Gastrocnemius medialis (tissue), 4 donors: ENCODE data around the gene ROBO4. TPM values are rescaled to one million over a fixed set of nuclear protein-coding genes. Genes with fewer than 3 reads are reported as not detected.

Experiments
- ATAC-seq, 2 donors: fragments of 150-250 bp; one replicate each; pipeline ENCODE4 v1.9.1; 2016
- DNase-seq, 2 donors: peaks; one replicate each; pipeline ENCODE4 v3.0.0-alpha.2; 2019
- H3K27ac ChIP-seq, 4 donors: fragments of 200-600 bp; sonication (generic); 1 replicate in 1 of 4; 2 replicates in 3 of 4; pipeline ENCODE4 v1.5.1; 2016 to 2018; ENCODE audit warnings: mild to moderate bottlenecking in 2 of 4, moderate library complexity in 1 of 4
- H3K27me3 ChIP-seq, 3 donors: fragments of 200-600 bp; sonication (generic) in 2 of 3; 1 replicate in 1 of 3; 2 replicates in 2 of 3; pipeline versions ENCODE4 v1.5.1 to v1.6.0; 2016 to 2019; ENCODE audit warnings: mild to moderate bottlenecking in 1 of 3, moderate library complexity in 1 of 3
- H3K36me3 ChIP-seq, 2 donors: fragments of 200-600 bp; sonication (generic) in 1 of 2; one replicate each; pipeline ENCODE4 v1.5.1; 2017 to 2018
- H3K4me1 ChIP-seq, 2 donors: fragments of 200-600 bp; sonication (generic) in 1 of 2; one replicate each; pipeline ENCODE4 v1.5.1; 2016 to 2017; ENCODE audit warnings: mild to moderate bottlenecking in 2 of 2
- H3K4me3 ChIP-seq, 4 donors: fragments of 200-600 bp; sonication (generic) in 3 of 4; 1 replicate in 1 of 4; 2 replicates in 3 of 4; pipeline ENCODE4 v1.5.1; 2016 to 2019; ENCODE audit warnings: mild to moderate bottlenecking in 2 of 4
- H3K9me3 ChIP-seq, 3 donors: fragments of 200-600 bp; sonication (generic) in 2 of 3; 1 replicate in 1 of 3; 2 replicates in 2 of 3; pipeline ENCODE4 v1.5.1; 2016 to 2019
- POLR2A ChIP-seq, 2 donors: fragments of 450-650 bp; IDR thresholded peaks; one replicate each; pipeline ENCODE4 v1.6.1; 2017; ENCODE audit warnings: antibody characterized with exemption in 2 of 2, mild to moderate bottlenecking in 2 of 2, moderate library complexity in 2 of 2
- in situ Hi-C, 4 donors: fragments of 200-750 bp; cut with MboI; loops; one replicate each; pipeline versions ENCODE4 v1.15.0 to v1.8.0; 2017; ENCODE audit warnings: low sequenced_read_pairs in 4 of 4
- intact Hi-C: fragments of 100-400 bp; cut with DNase I; formaldehyde crosslinking; loops from one replicate; pipeline ENCODE4 v1.15.1; 2023; ENCODE audit warnings: low total_unique reads
- total RNA-seq, 4 donors: library from RNA; depleted of rRNA; stranded (reverse); fragments of >200 nt; gene quantifications; one replicate each; pipeline versions ENCODE4 v1.1.0 to v1.2.3, GENCODE V29; 2016
- TF ChIP-seq, protein P1 (sequence below), 5 experiments: fragments of 450-650 bp in 3 of 5; fragments of 200-600 bp in 2 of 5; sonication (generic) in 2 of 5; IDR thresholded peaks in 4 of 5; conservative IDR thresholded peaks in 1 of 5; 1 replicate in 4 of 5; 2 replicates in 1 of 5; pipeline ENCODE4 v1.5.1; 2016 to 2019; ENCODE audit warnings: antibody characterized with exemption in 5 of 5, mild to moderate bottlenecking in 3 of 5, moderate library complexity in 3 of 5

The ROBO4 gene
- total RNA-seq, 4 donors from 2014 or later = 7.6 to 18.7 (median 14.7) TPM

DNA sequence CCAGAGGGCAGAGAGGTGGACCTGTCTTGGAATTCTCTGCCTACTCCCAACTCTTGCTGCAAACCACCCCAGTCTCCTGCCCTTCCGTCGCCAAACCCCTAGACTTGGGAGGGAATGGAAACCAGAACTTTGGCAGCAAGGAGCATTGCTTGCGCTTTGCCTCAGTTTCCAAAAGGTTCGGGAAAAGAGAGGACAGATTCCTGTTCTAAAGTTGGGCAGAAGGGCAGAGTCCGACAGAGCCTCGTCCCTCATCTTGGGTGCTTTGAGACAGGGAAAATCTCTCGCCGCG lies 32.8 kb downstream of the ROBO4 start:
- no peak for TF ChIP-seq POLR2A (IDR thresholded peaks at IDR 0.05)
- TF ChIP-seq, protein P1, sequence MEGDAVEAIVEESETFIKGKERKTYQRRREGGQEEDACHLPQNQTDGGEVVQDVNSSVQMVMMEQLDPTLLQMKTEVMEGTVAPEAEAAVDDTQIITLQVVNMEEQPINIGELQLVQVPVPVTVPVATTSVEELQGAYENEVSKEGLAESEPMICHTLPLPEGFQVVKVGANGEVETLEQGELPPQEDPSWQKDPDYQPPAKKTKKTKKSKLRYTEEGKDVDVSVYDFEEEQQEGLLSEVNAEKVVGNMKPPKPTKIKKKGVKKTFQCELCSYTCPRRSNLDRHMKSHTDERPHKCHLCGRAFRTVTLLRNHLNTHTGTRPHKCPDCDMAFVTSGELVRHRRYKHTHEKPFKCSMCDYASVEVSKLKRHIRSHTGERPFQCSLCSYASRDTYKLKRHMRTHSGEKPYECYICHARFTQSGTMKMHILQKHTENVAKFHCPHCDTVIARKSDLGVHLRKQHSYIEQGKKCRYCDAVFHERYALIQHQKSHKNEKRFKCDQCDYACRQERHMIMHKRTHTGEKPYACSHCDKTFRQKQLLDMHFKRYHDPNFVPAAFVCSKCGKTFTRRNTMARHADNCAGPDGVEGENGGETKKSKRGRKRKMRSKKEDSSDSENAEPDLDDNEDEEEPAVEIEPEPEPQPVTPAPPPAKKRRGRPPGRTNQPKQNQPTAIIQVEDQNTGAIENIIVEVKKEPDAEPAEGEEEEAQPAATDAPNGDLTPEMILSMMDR (IDR thresholded peaks at IDR 0.05 in 4 of 5, conservative IDR thresholded peaks at IDR 0.05 in 1 of 5) = no peak
- peak overlapping the region in 1 of 4 donors; percentile 39 for H3K4me3 ChIP-seq
- H3K27ac ChIP-seq = no peak overlapping the region
- DNase-seq (no peak), ATAC-seq (no peak)
- peaks cover 82 to 92% (median 84%) of the 10 kb centered on the region in 3 donors for H3K27me3 ChIP-seq
- in situ Hi-C loops (no loop called here), intact Hi-C loops (no loop called here)
- no peaks in the 10 kb centered on the region for H3K9me3 ChIP-seq
- no peaks in the 10 kb centered on the region for H3K36me3 ChIP-seq
- peaks cover 17 to 29% of the 10 kb centered on the region in 2 donors for H3K4me1 ChIP-seq

DNA sequence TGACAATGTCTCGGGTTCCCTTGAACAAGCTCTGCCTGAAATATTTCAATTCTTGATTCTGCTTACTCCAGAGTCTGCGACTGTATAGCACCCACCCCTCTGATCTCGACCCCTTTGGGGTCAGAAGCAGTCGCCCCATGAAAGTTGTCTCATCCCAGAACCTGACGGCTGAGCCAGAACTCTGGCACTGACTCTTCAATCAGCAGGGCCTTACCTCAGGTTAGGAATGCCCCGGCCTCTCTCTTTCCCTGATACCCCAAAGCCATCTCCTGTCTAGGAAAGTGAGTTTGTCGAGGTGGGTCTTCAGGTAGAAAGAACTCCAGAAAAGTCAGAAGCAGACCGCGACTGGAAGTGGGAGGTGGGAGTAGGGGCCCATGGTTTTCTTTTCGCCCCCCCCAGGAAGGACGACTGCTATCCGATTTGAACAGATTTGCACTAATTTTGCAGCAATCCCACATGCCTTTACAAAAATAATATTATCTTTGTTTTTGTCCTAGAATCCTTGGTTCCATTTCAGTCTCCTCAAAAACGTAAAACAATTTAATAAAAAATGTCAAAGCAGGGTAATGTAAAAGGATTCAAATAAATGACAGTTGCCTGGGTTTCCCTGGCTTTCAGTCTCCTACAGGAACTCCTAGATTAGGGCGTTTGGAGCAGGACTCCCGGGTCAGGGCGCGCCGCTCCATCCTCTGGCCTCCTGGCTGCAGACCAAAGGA lies 33.3 kb downstream of the ROBO4 start:
- Histone ChIP-seq H3K4me1 (peaks cover 17 to 29% of the 10 kb centered on the region in 2 donors), H3K36me3 (no peaks in the 10 kb centered on the region), H3K4me3 (no peak overlapping the region), H3K27ac (no peak overlapping the region), H3K27me3 (peaks cover 77 to 91% (median 82%) of the 10 kb centered on the region in 3 donors), H3K9me3 (no peaks in the 10 kb centered on the region)
- in situ Hi-C loops (no loop called here), intact Hi-C loops (no loop called here)
- TF ChIP-seq, protein P1 (IDR thresholded peaks at IDR 0.05 in 4 of 5, conservative IDR thresholded peaks at IDR 0.05 in 1 of 5) = no peak
- no peak for TF ChIP-seq POLR2A (IDR thresholded peaks at IDR 0.05)
- ATAC-seq (no peak), DNase-seq (no peak)

DNA sequence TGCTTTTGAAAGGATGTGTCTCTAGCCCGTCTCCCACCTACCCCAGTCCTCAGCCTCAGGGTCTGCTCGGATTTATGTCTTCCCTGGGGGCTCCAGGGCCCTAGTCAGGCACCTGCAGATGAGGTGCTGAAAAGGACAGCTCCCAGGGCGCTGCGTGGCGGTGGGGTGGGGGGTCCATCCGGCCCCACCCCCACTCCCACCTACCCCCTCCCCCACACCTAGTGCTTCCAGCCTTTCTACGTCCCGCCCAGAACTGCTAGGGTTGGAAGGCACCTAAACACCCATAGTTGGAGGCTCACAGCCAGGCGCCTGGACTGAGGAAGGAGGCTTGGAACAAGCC lies 33.9 kb downstream of the ROBO4 start:
- peaks cover 17 to 24% of the 10 kb centered on the region in 2 donors for H3K4me1 ChIP-seq
- in situ Hi-C loops = no loop called here

DNA sequence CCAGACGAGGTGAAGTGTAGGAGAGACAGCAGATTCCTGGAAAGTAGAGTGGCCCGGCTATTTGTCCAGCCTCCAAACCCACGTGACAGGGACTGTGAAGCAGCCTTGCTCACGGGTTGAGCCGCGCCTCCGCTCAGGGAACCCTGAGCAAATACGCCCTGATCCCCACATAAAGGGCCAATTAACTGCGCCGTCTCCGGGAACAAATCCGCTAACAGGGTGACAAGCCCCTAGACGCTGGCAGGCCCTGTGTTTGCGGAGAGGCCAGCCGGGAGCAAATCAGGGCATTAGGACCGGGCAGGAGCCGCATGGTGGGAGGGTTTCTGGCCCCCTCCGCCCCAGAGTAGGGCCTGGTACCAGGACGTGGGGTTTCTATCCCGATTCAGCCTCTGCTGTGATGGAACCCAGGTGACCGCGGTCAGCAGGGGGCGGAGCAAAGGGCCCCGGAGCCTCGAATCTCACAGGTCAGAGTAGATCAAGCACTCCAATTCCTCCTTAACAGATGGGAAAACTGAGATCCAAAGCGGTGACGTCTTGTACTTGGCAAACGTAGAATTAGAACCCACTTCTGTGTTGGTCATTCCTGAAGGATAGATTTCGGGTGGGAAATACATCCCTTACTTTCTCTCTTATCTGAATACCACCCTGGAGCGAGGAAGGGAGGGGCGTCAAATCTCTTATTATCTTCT lies 34.4 kb downstream of the ROBO4 start:
- DNase-seq = no peak
- in situ Hi-C loops = no loop called here
- H3K27me3 ChIP-seq = peaks cover 67 to 87% (median 72%) of the 10 kb centered on the region in 3 donors

More for the DNA sequence above, 33.9 kb downstream of the ROBO4 start:
- DNase-seq (no peak), ATAC-seq (no peak)
- intact Hi-C loops = no loop called here
- Histone ChIP-seq H3K9me3 (no peaks in the 10 kb centered on the region), H3K27ac (no peak overlapping the region), H3K4me3 (peak overlapping the region in 1 of 4 donors; percentile 46), H3K27me3 (peaks cover 72 to 91% (median 77%) of the 10 kb centered on the region in 3 donors), H3K36me3 (no peaks in the 10 kb centered on the region)
- TF ChIP-seq, protein P1 (IDR thresholded peaks at IDR 0.05 in 4 of 5, conservative IDR thresholded peaks at IDR 0.05 in 1 of 5) = no peak
- TF ChIP-seq POLR2A (IDR thresholded peaks at IDR 0.05) = no peak

More for the DNA sequence above, 34.4 kb downstream of the ROBO4 start:
- peak in 1 of 2 donors; percentile 64 for ATAC-seq
- no peak for TF ChIP-seq POLR2A (IDR thresholded peaks at IDR 0.05)
- TF ChIP-seq, protein P1 (IDR thresholded peaks at IDR 0.05 in 4 of 5, conservative IDR thresholded peaks at IDR 0.05 in 1 of 5) = no peak
- intact Hi-C loops = no loop called here
- H3K4me3 ChIP-seq = peak overlapping the region; percentile 15 to 46 (median 30)
- H3K4me1 ChIP-seq = peaks cover 17 to 22% of the 10 kb centered on the region in 2 donors
- no peak overlapping the region for H3K27ac ChIP-seq
- no peaks in the 10 kb centered on the region for H3K36me3 ChIP-seq
- H3K9me3 ChIP-seq = no peaks in the 10 kb centered on the region
